GM19238 (cell line): ENCODE results near the gene GINS2.

Experiments used
- DNase-seq: peaks from one replicate; pipeline ENCODE4 v3.0.0; 2011; ENCODE audit warnings: low spot score; ENCODE audit not compliant: insufficient read length

GINS2 gene

DNA sequence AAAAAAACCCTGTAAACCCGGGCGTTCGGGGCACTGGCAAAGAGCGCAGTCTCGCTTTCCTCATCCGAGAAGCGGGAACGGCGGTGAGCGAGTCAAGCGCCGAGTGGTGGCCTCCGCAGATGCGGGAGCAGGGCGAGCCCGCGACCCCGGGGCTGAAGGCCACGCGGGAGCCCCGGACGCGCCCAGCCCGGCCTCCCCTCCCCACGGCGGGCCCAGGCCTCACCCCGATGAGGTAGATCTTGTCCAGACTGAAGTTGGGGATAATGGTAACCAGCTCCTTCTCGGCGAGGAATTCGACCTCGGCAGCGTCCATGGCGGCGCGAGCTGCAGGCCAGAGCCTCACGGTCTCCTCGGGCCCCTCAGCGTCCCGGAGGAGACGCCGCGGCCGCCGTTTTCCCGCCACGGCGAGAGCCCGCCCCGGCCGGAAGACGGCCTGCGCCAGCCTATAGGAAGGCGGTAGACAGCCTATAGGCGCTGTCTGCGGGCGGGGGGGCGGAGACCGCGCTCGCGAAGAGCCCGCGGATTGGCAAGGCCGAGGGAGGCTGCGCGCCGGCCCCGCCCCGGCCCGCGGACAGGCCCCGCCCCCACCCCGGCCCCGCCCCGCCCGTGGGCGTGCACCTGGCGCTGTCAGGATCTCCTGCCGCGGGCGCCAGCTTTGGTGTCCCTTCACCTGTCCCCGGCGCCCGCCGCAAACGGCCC is at the start of gene GINS2:
GINS2 (minus strand) TSS at position 369 of the 699 bp plus-strand sequence; CDS start at position 313, 56 bp downstream.
- peak; percentile 100 for DNase-seq

- no peak for DNase-seq
Observed at GRCh38 chr16:85736921-85737320, 48.2 kb upstream of the GINS2 start.

DNA sequence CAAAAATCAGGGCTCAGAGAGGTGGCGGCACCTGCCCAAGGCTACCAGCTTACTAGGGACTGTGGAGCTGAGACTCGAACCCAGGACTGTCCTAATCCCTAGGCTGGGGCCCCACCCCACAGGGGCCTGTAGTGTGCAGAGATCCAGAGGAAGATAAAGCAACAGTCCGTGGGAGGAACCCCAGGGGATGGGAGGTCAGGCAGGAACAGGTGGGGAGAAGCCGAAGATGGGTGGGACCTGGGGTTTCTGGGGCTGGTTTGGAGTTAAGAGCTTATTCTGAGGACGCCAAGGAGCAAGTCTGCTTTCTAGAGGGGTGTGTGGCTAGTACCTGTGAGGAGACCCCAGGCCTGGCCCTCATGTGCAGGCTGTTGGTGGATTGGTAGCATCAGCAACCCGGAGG is 47.2 kb upstream of the GINS2 start:
- no peak for DNase-seq

DNA sequence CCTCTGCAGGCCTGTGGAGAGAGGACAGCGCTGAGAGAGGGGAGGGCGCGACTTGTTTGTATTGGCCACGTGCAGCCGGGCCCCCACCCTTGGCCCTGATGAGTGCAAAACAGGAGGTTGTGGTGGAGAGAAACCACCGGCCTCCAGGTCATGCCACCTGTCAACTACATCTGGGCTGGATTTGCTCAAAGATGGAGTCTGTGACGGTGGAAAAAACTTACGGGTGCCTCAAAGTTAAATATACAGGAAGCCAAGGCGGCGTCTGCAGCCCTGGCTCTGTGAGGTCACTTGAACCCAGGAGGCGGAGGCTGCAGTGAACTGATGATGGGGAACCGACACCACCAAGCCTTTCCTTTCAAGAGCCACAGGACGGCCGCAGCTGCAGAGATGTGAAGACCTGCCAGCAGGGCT is 46.5 kb upstream of the GINS2 start:
- peak; percentile 61 for DNase-seq

DNA sequence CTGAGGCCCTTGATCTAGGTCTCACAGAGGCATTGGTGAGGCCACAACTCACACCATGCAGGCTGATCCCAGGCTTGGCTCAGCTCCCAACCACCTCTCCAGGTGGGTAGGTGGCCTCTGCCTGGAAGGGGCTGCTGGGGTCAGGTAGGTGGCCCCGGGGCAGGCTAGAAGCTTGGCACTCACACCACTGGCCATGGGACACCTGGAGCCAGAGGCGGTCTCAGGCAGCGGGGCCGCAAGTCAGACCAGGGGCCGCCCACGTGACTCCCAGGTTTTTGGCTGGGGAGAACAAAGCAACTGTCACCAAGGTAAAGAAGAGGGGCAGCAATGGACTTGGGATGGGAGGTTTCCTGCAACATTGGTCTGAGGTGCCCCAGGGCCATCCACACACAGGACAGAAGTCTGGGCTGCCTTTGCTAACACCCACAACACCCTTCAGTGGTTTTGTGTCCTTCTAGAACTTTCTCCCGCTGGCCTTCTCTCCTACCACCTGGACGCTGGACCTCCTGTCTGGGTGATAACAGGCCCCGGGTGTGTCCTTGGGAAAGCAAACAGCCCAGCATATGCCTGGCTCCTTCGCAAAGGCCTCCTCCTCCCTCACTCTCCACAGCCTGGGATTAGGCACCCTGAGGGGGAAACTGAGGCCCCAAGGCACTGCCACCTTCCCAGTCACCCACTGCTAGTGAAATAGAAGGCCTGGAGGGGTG is 45.7 kb upstream of the GINS2 start:
- DNase-seq: no peak

DNA sequence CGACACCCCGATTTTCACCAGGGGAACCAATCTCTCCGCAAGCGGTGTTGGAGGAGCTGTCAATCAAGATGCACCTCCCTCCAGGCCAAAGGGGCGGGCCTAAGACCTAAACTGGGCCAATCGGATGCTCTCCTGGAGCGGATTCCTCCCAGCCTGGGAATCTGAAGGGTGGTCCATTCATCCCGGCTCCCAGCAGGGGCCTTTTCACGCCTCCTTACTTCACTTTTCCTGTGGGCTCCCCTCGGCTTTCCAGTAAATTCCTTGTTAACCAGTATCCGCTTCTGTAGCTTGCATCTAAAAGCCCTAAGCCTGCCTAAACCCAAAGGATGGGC is 45.1 kb upstream of the GINS2 start:
- no peak for DNase-seq

- no peak for DNase-seq
Observed at GRCh38 chr16:85733155-85733838, 44.5 kb upstream of the GINS2 start.

DNA sequence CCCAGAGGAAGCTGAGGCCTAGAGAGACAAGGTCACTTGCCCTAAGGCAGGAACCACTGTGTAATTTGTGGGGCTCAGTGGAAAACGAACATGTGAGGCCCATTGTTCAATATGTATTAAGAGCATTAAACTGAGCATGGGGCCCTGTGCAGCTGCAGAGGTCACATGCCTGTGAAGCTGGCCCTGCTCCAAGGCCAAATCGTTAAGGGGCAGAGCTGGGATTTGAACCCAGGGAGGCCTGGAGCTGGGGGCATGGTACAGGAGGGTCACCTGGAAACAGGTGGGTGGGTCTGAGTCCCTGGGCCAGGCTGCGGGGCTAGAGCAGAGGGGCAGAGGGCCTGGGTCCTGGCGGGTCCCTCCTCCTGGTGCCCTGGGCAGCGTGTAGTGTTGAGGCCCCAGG is 42.4 kb upstream of the GINS2 start:
- DNase-seq: no peak

DNA sequence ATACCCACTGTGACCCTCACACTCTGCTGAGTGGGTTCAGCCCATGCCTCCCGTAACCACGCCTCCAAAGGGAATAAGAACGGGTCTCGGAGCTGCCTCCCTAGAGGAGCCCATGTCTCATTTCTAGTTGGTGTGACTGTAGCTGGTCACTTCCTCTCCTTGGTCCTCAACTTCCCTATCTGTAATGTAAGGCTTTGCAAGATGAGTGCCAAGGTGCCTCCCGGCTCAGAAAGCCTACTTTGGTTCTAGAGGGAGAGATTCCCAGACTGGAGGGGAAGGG is 41.4 kb upstream of the GINS2 start:
- DNase-seq: no peak

DNA sequence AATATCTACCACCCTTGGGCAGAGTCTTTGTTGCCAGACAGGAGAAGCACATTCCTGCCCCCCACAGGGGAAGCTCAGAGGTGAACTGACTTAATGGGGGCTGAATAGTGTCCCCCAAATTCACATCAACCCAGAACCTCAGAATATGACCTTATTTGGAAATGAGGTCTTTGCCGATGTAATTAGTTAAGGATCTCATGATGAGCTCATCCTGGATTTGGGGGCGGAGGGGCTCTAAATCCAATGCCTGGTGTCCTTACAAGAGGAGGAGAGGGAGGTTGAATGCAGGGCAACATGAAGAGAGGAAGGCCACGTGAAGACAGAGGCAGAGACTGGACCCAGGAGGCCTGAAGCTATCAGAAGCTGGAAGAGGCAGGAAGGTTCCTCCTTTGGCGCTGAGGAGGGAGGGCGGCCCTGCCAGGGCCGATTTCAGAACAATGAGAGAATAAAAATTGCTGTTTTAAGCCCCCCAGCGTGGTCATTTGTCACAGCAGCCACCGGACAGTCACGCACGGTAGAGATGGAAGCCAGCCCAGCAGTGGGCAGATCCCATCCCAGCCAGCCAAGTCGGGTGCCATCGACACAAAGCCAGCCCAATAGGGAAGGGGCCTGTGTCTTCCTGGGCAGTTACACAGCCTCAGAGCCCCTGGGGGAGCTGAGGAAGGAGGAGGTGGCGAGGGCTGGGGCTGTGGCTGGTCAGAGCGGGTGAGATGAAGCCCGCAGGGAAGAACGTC is 40.9 kb upstream of the GINS2 start:
- DNase-seq: no peak

- DNase-seq: no peak
Observed at GRCh38 chr16:85728879-85729278, 40.1 kb upstream of the GINS2 start.

DNA sequence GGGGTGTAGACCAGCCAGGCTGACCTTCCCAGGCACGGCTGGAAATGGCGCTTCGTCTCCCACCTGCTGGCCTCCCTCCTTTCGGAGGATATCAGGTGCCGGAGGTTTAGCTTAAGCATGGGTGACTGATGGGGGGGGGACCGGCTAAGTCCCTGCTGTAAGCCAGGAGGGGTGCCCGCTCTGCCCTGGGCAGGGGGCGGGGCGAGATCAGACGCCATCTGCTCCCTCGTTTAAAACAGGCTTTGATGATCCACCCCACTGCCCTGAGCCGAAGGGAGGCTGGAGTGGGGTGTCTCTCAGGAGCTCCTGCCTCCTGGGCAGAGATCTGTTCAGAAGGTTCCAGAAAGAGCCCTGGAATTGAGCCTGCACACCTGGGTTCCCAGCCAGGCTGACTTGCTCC is 36.2 kb upstream of the GINS2 start:
- no peak for DNase-seq

DNA sequence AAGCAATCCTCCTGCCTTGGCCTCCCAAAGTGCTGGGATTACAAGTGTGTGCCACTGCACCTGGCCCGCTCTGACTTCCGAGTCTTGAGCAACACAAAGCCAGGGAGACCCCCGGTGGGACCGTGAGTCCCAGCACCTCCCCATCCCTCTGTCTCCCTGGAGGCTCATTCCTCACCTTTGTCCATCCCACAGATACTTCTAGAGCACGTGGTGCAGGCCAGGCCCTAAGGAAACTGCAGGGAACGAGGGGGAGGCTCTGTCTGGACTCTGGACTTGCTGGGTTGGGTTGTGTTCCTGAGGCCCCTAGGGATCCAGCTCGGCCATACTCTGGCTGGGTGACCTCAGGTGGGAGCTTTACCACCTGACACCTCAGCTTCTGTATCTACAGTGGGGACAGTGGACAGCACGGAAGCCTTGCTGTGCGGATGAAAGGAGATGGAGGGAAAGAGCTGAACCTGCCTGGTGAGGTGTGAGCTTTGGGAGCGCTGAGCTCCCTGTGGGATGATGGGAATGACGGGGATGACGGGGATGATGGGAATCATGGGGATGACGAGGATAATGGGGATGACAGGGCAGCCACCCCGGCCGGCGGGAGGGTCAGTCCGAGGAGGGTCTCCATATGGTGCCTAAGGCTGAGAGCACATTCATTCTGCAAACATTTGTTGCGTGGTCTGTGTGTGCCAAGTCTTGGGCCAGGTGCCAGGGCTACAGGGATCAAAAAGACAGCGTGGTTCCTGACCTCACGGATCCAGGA is 35.5 kb upstream of the GINS2 start:
- no peak for DNase-seq

GRCh38 chr16:85722128-85722893 is 33.6 kb upstream of the GINS2 start:
- no peak for DNase-seq

- no peak for DNase-seq
Observed at GRCh38 chr16:85720302-85720637, 31.5 kb upstream of the GINS2 start.

- no peak for DNase-seq
Observed at GRCh38 chr16:85719605-85720301, 31.0 kb upstream of the GINS2 start.

DNA sequence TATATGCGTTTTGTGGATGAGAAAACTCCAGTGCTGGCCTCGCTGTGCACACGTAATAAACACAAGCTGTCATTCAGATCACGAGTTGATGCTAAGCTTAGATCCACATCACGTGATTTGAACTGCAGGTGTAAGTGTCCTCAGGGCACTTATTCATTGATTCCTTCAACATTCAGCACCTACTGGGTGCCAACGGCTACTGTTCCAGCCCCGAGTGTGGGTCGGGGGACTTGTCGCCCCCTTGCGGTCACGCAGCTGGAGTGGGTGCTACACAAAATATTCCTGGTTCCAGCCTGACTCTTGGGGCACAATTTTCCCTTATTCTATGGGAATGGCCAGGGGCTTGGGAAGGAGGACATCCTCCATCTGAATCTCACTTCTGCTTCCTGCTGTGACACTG is 29.9 kb upstream of the GINS2 start:
- DNase-seq: no peak

DNA sequence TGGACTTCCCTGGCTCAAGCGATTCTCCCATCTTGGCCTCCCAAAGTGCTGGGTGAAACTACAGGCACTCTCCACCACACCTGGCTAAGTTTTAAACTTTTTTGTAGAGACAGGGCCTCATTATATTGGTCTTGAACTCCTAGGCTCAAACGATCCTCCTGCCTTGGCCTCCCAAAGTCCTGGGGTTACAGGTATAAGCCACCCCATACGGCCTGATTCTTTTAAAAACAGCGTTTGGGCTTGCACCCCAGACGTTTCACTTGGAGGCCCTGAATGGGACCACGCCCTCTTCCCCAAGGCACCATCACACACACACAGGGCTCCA is 29.4 kb upstream of the GINS2 start:
- no peak for DNase-seq

DNA sequence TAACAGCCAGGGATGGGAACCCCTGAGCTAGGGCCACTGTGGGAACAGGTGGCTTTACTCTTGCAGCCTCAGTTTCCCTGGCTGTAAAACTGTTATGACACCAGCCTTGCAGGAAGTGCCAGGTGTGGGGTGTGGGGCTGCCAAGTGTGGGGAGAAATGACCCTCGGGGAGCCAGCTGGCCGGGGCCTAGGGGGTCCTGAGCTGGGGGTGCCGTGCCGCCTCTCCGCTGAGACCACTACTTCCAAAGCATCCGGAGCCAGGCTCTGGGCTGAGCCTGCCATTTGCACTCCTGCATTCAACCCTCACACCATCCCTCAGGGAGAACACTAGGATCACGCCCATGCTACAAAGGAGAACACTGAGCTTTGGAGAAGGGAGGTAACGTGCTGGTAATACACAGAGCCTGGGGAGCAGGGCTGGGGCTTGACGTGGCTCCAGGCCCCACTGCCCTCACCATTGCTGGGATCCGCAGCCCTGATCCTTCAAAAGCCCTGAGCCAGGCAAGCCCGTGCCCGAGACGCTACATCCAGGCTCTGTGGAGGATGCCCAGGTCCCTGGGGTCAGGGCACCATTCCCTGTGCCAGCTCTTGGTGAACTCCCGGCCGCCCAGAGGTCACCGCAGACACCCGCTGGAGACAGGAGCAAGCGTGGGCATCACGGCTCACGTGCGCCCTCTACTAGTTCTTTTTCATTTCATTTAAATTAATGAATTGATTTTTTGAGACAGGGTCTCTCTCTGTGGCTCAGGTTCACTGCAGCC is 28.8 kb upstream of the GINS2 start:
- peak; percentile 79 for DNase-seq

- DNase-seq: no peak
Observed at GRCh38 chr16:85716680-85717038, 27.9 kb upstream of the GINS2 start.
